Suprapubic skin (tissue), 4 donors: ENCODE results near the gene NR1D2.

ENCODE experiments used
- EP300 ChIP-seq: sonication (generic); formaldehyde crosslinking; IDR thresholded peaks from one replicate; pipeline ENCODE4 v1.6.1; 2017; ENCODE audit warnings: antibody characterized with exemption
- POLR2A ChIP-seq, 2 donors: fragments of 450-650 bp; IDR thresholded peaks; one replicate each; pipeline ENCODE4 v1.6.1; 2017; ENCODE audit warnings: antibody characterized with exemption in 2 of 2, mild to moderate bottlenecking in 2 of 2, moderate library complexity in 2 of 2
- POLR2AphosphoS5 ChIP-seq, 3 donors: sonication (generic); formaldehyde crosslinking; IDR thresholded peaks; one replicate each; pipeline ENCODE4 v1.6.1; 2017; ENCODE audit warnings: antibody characterized with exemption in 3 of 3
- TF ChIP-seq, protein P1 (sequence below), 2 donors: fragments of 200-600 bp in 1 of 2; fragments of 450-650 bp in 1 of 2; sonication (generic) in 1 of 2; IDR thresholded peaks; one replicate each; pipeline ENCODE4 v1.5.1; 2016 to 2019; ENCODE audit warnings: antibody characterized with exemption in 2 of 2, mild to moderate bottlenecking in 1 of 2, moderate library complexity in 1 of 2

DNA sequence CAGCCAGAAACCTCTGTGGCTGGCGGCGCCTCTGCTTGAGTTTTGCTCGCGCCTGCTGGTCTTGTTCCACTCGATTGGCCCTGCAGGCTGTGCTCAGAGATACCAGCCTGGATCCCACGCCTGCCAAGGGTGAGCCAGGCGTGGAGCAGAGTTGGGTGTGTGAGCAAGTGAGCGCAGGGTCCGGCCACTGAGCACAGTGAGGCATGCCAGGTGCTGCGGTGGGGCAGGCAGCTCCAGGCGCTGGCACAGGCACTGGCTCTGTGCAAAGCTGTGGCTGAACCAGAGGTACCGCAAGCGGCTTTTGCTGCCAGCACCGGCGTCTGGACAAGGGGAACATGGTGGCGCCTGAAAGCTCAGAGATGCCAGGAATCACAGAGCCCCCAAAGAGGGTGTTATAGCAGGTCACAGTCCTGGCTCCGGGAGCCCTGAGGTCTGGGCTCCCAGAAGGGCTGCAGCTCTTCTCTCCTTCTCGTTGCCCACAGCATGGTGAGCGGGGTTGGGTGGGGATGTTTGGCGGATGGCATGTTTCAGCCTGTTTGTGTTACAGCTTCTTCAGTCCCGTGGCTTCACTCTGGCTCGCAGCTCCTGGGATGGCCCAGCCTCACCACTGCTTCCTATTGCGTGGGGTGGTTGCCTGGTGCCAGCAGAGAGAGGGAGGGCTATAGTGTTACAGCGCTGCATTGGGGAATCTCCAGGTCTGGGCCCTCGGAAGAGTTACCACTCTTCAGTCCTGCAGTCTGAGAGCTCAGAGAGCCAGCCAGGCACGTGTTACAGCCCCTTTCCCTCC is 73.9 kb downstream of the NR1D2 start:
- TF ChIP-seq, protein P1, sequence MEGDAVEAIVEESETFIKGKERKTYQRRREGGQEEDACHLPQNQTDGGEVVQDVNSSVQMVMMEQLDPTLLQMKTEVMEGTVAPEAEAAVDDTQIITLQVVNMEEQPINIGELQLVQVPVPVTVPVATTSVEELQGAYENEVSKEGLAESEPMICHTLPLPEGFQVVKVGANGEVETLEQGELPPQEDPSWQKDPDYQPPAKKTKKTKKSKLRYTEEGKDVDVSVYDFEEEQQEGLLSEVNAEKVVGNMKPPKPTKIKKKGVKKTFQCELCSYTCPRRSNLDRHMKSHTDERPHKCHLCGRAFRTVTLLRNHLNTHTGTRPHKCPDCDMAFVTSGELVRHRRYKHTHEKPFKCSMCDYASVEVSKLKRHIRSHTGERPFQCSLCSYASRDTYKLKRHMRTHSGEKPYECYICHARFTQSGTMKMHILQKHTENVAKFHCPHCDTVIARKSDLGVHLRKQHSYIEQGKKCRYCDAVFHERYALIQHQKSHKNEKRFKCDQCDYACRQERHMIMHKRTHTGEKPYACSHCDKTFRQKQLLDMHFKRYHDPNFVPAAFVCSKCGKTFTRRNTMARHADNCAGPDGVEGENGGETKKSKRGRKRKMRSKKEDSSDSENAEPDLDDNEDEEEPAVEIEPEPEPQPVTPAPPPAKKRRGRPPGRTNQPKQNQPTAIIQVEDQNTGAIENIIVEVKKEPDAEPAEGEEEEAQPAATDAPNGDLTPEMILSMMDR (IDR thresholded peaks at IDR 0.05) = no peak
- TF ChIP-seq POLR2A (IDR thresholded peaks at IDR 0.05) (no peak), POLR2AphosphoS5 (IDR thresholded peaks at IDR 0.05) (no peak), EP300 (no peak)
